GM23248 (cell line): ENCODE measurements around the gene CTNNA3.

Source experiments
- EZH2 ChIP-seq: fragments of 200-600 bp; sonication (generic); IDR thresholded peaks from 2 replicates; pipeline ENCODE4 v1.6.1; 2018; ENCODE audit warnings: antibody characterized with exemption, mild to moderate bottlenecking; ENCODE audit not compliant: insufficient read depth, poor library complexity, severe bottlenecking
- EZH2phosphoT487 ChIP-seq: fragments of 200-600 bp; sonication (generic); IDR thresholded peaks from 2 replicates; pipeline ENCODE4 v1.6.1; 2018; ENCODE audit warnings: antibody characterized with exemption, moderate library complexity, mild to moderate bottlenecking, low read depth; ENCODE audit not compliant: insufficient read depth

DNA sequence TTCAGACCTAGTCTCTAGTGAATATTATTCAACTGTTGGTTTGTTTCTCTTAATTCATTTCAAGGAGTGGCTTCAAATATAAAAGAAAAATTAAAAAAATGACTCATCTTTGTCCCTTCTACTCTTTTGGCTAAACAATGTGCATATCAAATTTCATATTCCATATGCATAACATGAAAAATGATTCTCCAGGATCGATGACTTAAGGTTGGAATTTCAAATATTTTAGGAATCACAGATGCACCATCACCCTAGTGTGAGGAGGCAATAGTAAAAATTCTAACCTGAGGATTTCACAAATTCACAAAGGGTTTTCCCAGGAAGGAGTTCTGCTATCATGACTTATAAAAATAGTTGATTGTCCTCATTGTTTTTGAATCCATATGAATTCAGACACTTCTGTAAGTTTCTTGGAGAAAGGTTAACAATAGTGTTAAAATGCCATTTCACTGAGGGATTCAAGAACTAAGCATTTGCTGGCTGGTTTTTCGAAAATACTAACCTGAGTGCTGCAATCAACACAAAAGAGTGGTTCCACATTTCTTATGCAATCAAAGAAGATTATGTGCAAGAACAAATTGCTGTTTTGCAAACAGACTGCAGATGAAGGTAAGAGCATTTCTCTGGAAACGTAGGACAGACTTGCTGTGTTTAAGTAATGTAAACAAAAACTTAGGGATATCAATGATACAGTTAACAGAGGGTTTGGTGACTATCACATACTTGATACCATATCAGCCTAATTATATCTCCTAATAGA is 1317.7 kb downstream of the CTNNA3 start:
- TF ChIP-seq EZH2phosphoT487, result no peak
- TF ChIP-seq EZH2, result no peak
